ENCODE data around the gene SRRM2.

The SRRM2 gene

GRCh38 chr16:2756288-2757015 is 4.0 kb downstream of the SRRM2 start:
- no peak for TF ChIP-seq CTCF (conservative IDR thresholded peaks at IDR 0.05; ENCODE audit: low read length)
- no peak for DNase-seq (ENCODE audit: low read depth)
- H3K4me3 ChIP-seq (ENCODE audit: low read length), result no peak overlapping the region

GRCh38 chr16:2757344-2757743 is 4.9 kb downstream of the SRRM2 start:
- no peak for TF ChIP-seq CTCF (conservative IDR thresholded peaks at IDR 0.05; ENCODE audit: low read length)
- no peak for DNase-seq (ENCODE audit: low read depth)
- no peak overlapping the region for H3K4me3 ChIP-seq (ENCODE audit: low read length)

GRCh38 chr16:2761472-2761871 is 9.0 kb downstream of the SRRM2 start:
- no peak for DNase-seq (ENCODE audit: low read depth)
- no peak overlapping the region for H3K4me3 ChIP-seq (ENCODE audit: low read length)
- no peak for TF ChIP-seq CTCF (conservative IDR thresholded peaks at IDR 0.05; ENCODE audit: low read length)

- no peak for TF ChIP-seq CTCF (conservative IDR thresholded peaks at IDR 0.05; ENCODE audit: low read length)
- H3K4me3 ChIP-seq (ENCODE audit: low read length), result no peak overlapping the region
- no peak for DNase-seq (ENCODE audit: low read depth)
Measured at GRCh38 chr16:2761886-2762583, 9.6 kb downstream of the SRRM2 start.

- no peak for TF ChIP-seq CTCF (conservative IDR thresholded peaks at IDR 0.05; ENCODE audit: low read length)
- H3K4me3 ChIP-seq (ENCODE audit: low read length), result no peak overlapping the region
- no peak for DNase-seq (ENCODE audit: low read depth)
Measured at GRCh38 chr16:2762711-2763110, 10.3 kb downstream of the SRRM2 start.

- no peak for DNase-seq (ENCODE audit: low read depth)
- no peak for TF ChIP-seq CTCF (conservative IDR thresholded peaks at IDR 0.05; ENCODE audit: low read length)
- H3K4me3 ChIP-seq (ENCODE audit: low read length), result no peak overlapping the region
Measured at GRCh38 chr16:2763173-2763572, 10.7 kb downstream of the SRRM2 start.

- no peak overlapping the region for H3K4me3 ChIP-seq (ENCODE audit: low read length)
- DNase-seq (ENCODE audit: low read depth), result no peak
- TF ChIP-seq CTCF (conservative IDR thresholded peaks at IDR 0.05; ENCODE audit: low read length), result no peak
Measured at GRCh38 chr16:2764718-2765117, 12.3 kb downstream of the SRRM2 start.

Measured in AG10803 (cell line).